TTC549 (cell line): Measurements from ENCODE around the gene RAB31.
"Not testable (repeated sequence)": the region's sequence is repeated elsewhere in the genome, so short reads cannot be mapped to it uniquely, and the experiment has no call there.

Experiments used
- FAIRE-seq: peaks from 2 replicates; lab custom pipeline; 2012; peaks lifted over from hg19 to GRCh38; lab: Jason Lieb, UNC

The RAB31 gene

GRCh38 chr18:9845256-9845655, 137.2 kb downstream of the RAB31 start:
- FAIRE-seq = no peak

- FAIRE-seq = no peak
Measured at GRCh38 chr18:9846162-9846925, 138.2 kb downstream of the RAB31 start.

- no peak for FAIRE-seq
Measured at GRCh38 chr18:9848170-9848879, 140.2 kb downstream of the RAB31 start.

- no peak for FAIRE-seq
Measured at GRCh38 chr18:9849407-9850283, 141.5 kb downstream of the RAB31 start.

GRCh38 chr18:9850309-9850708, 142.2 kb downstream of the RAB31 start:
- FAIRE-seq = no peak

- FAIRE-seq = peak; percentile 88
Measured at GRCh38 chr18:9851511-9851910, 143.4 kb downstream of the RAB31 start.

GRCh38 chr18:9852266-9853081, 144.4 kb downstream of the RAB31 start:
- no peak for FAIRE-seq

GRCh38 chr18:9854801-9855676, 146.9 kb downstream of the RAB31 start:
- no peak for FAIRE-seq

GRCh38 chr18:9855681-9856080, 147.6 kb downstream of the RAB31 start:
- no peak for FAIRE-seq

GRCh38 chr18:9856092-9856491, 148.0 kb downstream of the RAB31 start:
- no peak for FAIRE-seq

GRCh38 chr18:9857479-9857998, 149.4 kb downstream of the RAB31 start:
- not testable (repeated sequence) for FAIRE-seq

GRCh38 chr18:9858642-9859041, 150.5 kb downstream of the RAB31 start:
- no peak for FAIRE-seq

- no peak for FAIRE-seq
Measured at GRCh38 chr18:9859232-9859631, 151.1 kb downstream of the RAB31 start.

- no peak for FAIRE-seq
Measured at GRCh38 chr18:9860682-9861081, 152.6 kb downstream of the RAB31 start.

GRCh38 chr18:9861157-9861556, 153.1 kb downstream of the RAB31 start:
- FAIRE-seq = no peak

- FAIRE-seq = no peak
Measured at GRCh38 chr18:9861933-9862332, 153.8 kb downstream of the RAB31 start.

- no peak for FAIRE-seq
Measured at GRCh38 chr18:9862686-9863085, 154.6 kb downstream of the RAB31 start.

GRCh38 chr18:9863282-9863681, 155.2 kb downstream of the RAB31 start:
- FAIRE-seq = no peak

GRCh38 chr18:9865764-9866490, 157.8 kb downstream of the RAB31 start:
- no peak for FAIRE-seq

- FAIRE-seq = no peak
Measured at GRCh38 chr18:9866627-9867026, 158.5 kb downstream of the RAB31 start.
